A673 (cell line): ENCODE data around the gene FKBP2. TPM values are rescaled to one million over a fixed set of nuclear protein-coding genes. Genes with fewer than 3 reads are reported as not detected.

Experiments
- BruUV-seq: library from RNA; stranded (reverse); fragments of 400-500 nt; replicated peaks from 2 replicates; lab custom pipeline; 2021; lab: Mats Ljungman, UMichigan
- CTCF ChIA-PET: fragments of 300-600 bp; sonication (Branson Sonifier 250); formaldehyde crosslinking; loops from one replicate; lab custom pipeline; 2022; ENCODE audit warnings: antibody characterized with exemption; lab: Charles Lee
- POLR2A ChIA-PET: fragments of 300-600 bp; sonication (Branson Sonifier 250); formaldehyde crosslinking; loops from one replicate; lab custom pipeline; 2022; ENCODE audit warnings: antibody characterized with exemption; ENCODE audit not compliant: low non-redundant PET; lab: Charles Lee
- DNase-seq: peaks from one replicate; pipeline ENCODE4 v3.0.0-alpha.2; 2015; ENCODE audit warnings: low spot score
- H3K27ac ChIP-seq: fragments of 200-600 bp; sonication (generic); 2 replicates; pipeline ENCODE4 v1.5.1; 2016; ENCODE audit warnings: mixed run types, low read depth, mild to moderate bottlenecking, mixed read lengths, antibody characterized with exemption, low read length; ENCODE audit not compliant: poor library complexity, severe bottlenecking
- H3K27me3 ChIP-seq: fragments of 200-600 bp; sonication (generic); replicated peaks from 2 replicates; pipeline ENCODE4 v1.6.1; 2017; ENCODE audit warnings: mixed run types, low read depth, mild to moderate bottlenecking, mixed read lengths, antibody characterized with exemption, low read length; ENCODE audit not compliant: insufficient read depth, poor library complexity
- H3K36me3 ChIP-seq: fragments of 200-600 bp; sonication (generic); 2 replicates; pipeline ENCODE4 v1.6.1; 2016; ENCODE audit warnings: mixed run types, mild to moderate bottlenecking, mixed read lengths, antibody characterized with exemption, low read length; ENCODE audit not compliant: insufficient read depth, poor library complexity, severe bottlenecking
- H3K4me1 ChIP-seq: fragments of 200-600 bp; sonication (generic); 2 replicates; pipeline ENCODE4 v1.6.1; 2017; ENCODE audit warnings: mixed run types, mild to moderate bottlenecking, mixed read lengths, antibody characterized with exemption, low read length; ENCODE audit not compliant: insufficient read depth, poor library complexity, severe bottlenecking
- H3K4me3 ChIP-seq: fragments of 200-600 bp; sonication (generic); 2 replicates; pipeline ENCODE4 v1.5.1; 2016; ENCODE audit warnings: low read depth, mixed run types, mild to moderate bottlenecking, mixed read lengths, low read length; ENCODE audit not compliant: poor library complexity, severe bottlenecking
- H3K9me3 ChIP-seq: fragments of 200-600 bp; sonication (generic); 2 replicates; pipeline ENCODE4 v1.6.1; 2016; ENCODE audit warnings: mixed run types, low read depth, mild to moderate bottlenecking, mixed read lengths, antibody characterized with exemption, low read length; ENCODE audit not compliant: poor library complexity, severe bottlenecking
- EZH2 ChIP-seq: fragments of 200-600 bp; sonication (generic); IDR thresholded peaks from 2 replicates; pipeline ENCODE4 v1.6.1; 2017; ENCODE audit warnings: borderline replicate concordance, low read depth, mild to moderate bottlenecking, mixed read lengths, antibody characterized with exemption, low read length; ENCODE audit not compliant: poor library complexity, severe bottlenecking
- intact Hi-C: fragments of 100-400 bp; cut with micrococcal nuclease; formaldehyde crosslinking; loops from one replicate; pipeline ENCODE4 v1.10.0; 2022; ENCODE audit not compliant: unreplicated experiment
- total RNA-seq: library from RNA; stranded (reverse); gene quantifications from 2 replicates; pipeline ENCODE4 v1.2.3, GENCODE V29; 2021
- TF ChIP-seq, protein P1 (sequence below): fragments of 300-800, 200-600 bp; sonication (generic); conservative IDR thresholded peaks from 2 replicates; pipeline ENCODE4 v1.5.1; 2017; ENCODE audit warnings: low read depth, mild to moderate bottlenecking, antibody characterized with exemption, low read length, moderate library complexity, mixed read lengths

Gene FKBP2
- total RNA-seq, 1 experiment from 2014 or later = 57.5 TPM

DNA sequence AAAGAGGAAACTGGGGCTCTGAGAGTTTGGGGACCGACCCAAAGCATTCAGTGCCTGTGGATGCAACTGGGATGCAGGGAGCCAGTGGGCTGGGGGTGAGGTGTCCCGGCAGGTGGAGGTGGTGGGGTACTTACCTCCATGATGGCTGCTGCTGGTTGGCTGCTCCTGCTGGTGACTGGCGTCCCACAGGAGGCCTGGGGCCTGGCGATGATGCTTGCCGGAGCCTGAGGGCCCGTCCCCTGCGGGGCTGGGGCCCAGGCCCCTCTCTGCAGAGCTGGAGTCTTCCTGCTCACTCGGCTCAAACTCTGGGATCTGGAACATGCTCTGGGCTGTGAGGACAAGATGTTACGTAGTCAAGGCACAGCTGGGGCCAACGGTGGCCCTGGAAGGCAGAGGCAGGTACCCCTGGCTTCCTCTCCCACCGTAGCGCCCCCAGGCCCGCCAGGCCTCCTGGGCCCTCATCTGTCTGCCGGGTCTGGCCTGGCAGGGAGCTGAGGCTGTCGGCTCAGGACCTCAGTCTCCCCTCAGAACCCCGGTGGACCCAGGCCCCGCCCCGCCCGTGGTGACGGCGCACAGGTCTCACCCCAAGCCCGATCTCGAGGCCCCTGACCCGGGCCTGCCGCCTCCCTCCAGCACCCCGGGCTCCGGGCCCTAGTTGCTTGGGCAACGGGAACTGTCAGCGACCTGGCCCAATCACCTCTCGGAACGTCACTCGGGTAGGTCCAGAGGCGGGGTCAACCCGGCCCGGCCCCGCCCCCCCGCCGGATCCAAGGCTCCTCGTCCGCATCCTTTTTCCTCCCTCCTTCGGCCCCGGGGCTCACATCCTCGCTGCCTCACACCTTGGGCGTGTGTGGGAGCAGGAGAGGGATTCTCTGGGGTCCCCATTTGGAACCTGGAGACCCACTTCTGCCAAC, 43.4 kb downstream of the FKBP2 start, which contains the start of gene BAD:
Gene BAD, minus strand, starts transcription at position 618 of the 914 bp plus-strand sequence. Its CDS starts 297 bp downstream, at position 321.
- CTCF ChIA-PET = interaction anchor here (1.1 to 1.6 kb wide), 2 partner anchors 13 to 16 kb away, joined by 3 to 7 read pairs; no protein-coding TSS in a partner anchor
- TSS peak; percentile 56 for BruUV-seq
- Histone ChIP-seq H3K9me3 (no peaks in the 10 kb centered on the region), H3K4me3 (peak within 1 kb of the TSS; percentile 87), H3K27me3 (no peaks in the 10 kb centered on the region), H3K4me1 (peaks cover 13% of the 10 kb centered on the region), H3K27ac (peak within 1 kb of the TSS; percentile 73), H3K36me3 (peaks cover 6% of the 10 kb centered on the region)
- TF ChIP-seq, protein P1, sequence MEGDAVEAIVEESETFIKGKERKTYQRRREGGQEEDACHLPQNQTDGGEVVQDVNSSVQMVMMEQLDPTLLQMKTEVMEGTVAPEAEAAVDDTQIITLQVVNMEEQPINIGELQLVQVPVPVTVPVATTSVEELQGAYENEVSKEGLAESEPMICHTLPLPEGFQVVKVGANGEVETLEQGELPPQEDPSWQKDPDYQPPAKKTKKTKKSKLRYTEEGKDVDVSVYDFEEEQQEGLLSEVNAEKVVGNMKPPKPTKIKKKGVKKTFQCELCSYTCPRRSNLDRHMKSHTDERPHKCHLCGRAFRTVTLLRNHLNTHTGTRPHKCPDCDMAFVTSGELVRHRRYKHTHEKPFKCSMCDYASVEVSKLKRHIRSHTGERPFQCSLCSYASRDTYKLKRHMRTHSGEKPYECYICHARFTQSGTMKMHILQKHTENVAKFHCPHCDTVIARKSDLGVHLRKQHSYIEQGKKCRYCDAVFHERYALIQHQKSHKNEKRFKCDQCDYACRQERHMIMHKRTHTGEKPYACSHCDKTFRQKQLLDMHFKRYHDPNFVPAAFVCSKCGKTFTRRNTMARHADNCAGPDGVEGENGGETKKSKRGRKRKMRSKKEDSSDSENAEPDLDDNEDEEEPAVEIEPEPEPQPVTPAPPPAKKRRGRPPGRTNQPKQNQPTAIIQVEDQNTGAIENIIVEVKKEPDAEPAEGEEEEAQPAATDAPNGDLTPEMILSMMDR = no peak
- TF ChIP-seq EZH2 = no peak
- peak; percentile 97 for DNase-seq
- intact Hi-C loops = loop anchor here (2.0 kb wide), 1 partner anchor 14 kb away; no protein-coding TSS in a partner anchor
- POLR2A ChIA-PET = no interaction called here

DNA sequence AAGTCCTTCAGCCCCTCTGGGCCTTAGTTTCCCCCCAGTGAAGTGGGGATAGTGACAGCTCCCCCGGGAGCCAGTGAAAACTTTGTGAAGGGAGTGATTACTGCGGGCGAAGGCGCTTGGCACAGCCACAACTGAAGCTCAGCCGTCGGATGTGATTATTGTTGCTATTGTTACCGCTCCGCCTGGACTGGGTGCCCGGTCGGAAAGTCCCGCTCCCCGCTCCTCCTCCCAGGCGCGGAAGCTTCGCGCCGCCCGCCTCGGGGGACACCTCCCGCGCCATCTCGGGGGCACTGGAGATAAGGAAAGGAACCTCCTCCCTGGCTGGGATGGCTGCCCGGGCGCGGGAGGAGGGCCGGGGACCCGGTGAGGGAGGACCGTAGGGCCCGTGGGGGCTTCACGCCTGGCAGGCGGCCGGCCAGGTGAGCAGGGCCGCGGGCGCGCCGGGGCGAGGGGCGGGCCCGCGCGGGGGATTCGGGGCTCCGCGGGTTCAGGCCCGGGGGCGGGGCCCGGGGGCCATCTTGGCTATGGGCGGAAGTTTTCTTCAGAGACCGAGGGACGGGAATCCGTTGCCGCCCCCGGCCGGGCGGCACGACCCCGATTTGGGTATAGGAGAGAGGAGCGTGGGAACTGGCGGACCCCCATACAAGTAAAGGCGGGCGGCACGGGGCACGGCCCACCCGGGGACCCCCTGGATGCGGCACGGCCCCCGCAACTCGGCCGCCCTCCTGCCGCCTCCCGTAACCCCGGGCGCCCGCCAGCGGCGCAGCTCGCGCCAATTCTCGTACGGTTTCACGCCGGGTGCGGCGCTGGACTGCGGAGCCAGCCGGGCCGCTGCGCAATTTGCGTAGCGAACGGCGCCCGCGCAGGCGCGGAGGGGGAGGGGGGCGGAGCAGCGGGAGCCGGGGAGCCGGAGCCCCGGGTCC, 44.3 kb downstream of the FKBP2 start, which contains the start of gene GPR137:
Gene GPR137, plus strand, starts transcription at position 887 of the 923 bp plus-strand sequence. CDS start 677 bp downstream, outside the sequence.
- Histone ChIP-seq H3K4me1 (peaks cover 13% of the 10 kb centered on the region), H3K27me3 (peaks cover 2% of the 10 kb centered on the region), H3K27ac (peak within 1 kb of the TSS; percentile 73), H3K9me3 (no peaks in the 10 kb centered on the region), H3K36me3 (peaks cover 6% of the 10 kb centered on the region), H3K4me3 (peak within 1 kb of the TSS; percentile 87)
- ChIA-PET POLR2A (no interaction called here), CTCF (interaction anchor here (0.7 to 1.6 kb wide), 3 partner anchors 14 to 65 kb away, joined by 3 to 8 read pairs (median 7); no protein-coding TSS in a partner anchor)
- intact Hi-C loops = loop anchor here (2.0 kb wide), 1 partner anchor 14 kb away; no protein-coding TSS in a partner anchor
- DNase-seq = peak; percentile 92
- no peak for TF ChIP-seq EZH2
- BruUV-seq = TSS peak; percentile 50

DNA sequence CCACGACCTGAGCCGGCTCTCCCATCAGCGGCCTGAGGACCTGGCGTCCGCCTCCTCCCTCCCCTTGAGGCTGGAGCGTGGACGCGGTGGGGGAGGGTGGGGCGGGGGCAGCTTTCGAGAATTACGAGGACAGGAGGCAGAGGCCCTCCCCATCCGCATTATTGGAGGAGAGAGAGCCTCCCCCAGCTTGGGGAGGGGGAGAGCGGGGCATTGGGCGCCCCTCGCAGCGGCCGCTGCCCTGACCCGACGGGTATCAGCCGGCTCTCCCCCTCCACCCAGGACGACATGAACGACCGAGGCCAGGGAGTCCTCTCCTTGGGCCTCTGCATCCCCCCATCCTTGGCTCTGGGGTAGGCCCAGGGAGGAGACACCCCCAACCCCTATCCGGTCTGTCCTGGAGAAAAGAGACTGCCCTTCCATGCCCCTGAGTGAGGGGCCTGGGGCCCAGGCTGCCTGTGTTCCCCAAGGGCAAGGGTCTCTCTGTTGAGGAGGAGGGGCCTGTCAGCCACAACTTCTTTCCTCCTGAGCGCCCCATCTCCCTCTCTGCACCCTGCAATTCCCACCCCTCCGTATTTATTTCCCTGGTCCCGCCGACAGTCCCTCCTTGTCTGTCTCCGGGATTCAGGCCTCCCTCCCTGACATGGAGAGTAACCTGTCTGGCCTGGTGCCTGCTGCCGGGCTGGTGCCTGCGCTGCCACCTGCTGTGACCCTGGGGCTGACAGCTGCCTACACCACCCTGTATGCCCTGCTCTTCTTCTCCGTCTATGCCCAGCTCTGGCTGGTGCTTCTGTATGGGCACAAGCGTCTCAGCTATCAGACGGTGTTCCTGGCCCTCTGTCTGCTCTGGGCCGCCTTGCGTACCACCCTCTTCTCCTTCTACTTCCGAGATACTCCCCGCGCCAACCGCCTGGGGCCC, 45.2 kb downstream of the FKBP2 start:
- Histone ChIP-seq H3K27me3 (peaks cover 11% of the 10 kb centered on the region), H3K36me3 (peaks cover 6% of the 10 kb centered on the region), H3K27ac (peak overlapping the region; percentile 73), H3K4me1 (peaks cover 13% of the 10 kb centered on the region), H3K9me3 (no peaks in the 10 kb centered on the region), H3K4me3 (peak overlapping the region; percentile 87)
- no TSS peak for BruUV-seq
- POLR2A ChIA-PET = no interaction called here
- DNase-seq = no peak
- intact Hi-C loops = loop anchor here (2.0 kb wide), 1 partner anchor 15 kb away; no protein-coding TSS in a partner anchor
- CTCF ChIA-PET = interaction anchor here (0.7 kb wide), 2 partner anchors 22 to 64 kb away, joined by 5 to 8 read pairs; no protein-coding TSS in a partner anchor
- TF ChIP-seq, protein P1 = no peak
- no peak for TF ChIP-seq EZH2
